Dermis microvascular lymphatic vessel endothelial cell (primary cell): ENCODE results near the gene FOXP4. TPM values are rescaled to one million over a fixed set of nuclear protein-coding genes. Genes with fewer than 3 reads are reported as not detected.

ENCODE experiments used
- DNase-seq, 2 donors: peaks; one replicate each; pipeline versions ENCODE4 v3.0.0 to v3.0.0-alpha.2; 2010; ENCODE audit warnings: low read depth in 2 of 2
- total RNA-seq: library from RNA; depleted of rRNA; stranded (reverse); fragments of >200 nt; gene quantifications from 2 replicates; pipeline ENCODE4 v1.2.1, GENCODE V29; 2014

The FOXP4 gene
- total RNA-seq, 1 donor from 2014 or later = 3.2 TPM

DNA sequence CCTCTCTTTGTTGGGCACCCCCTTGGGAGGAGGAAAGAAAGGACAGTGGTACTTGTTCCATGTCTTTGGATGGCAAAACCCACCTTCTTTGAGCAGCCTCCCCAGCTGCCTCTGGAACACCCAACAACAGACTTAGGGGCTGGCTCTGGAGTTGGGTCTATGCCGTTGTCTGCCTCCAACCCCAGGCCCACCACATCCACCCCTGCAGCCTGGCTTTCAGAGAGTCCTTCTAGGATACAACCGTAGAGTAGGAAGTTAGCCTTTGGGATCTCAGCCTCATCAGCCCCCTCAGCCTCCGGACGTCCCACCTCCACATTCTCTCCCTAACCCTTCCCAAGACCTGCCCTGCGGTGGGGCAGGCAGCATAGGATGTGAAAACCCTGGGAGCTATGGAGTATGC, 36.4 kb downstream of the FOXP4 start:
- DNase-seq = no peak

DNA sequence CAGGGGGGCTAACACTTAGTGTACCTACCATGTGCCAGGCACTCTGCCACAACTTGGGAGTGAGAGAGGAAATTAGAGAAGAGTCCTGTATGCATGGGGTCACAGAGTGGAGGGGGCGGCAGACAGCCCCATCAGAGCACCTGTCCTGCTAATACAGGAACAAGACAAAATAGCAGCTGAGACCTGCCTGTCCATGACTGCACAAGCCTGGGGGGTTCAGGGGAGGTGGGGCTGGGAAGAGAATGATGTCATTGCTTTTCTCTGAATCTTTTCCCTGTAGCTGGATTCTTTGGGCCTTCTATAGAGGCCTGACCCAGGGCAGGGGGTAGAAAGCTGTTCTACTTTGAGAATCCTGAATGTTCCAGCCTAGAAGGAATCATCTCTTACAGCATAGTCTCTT, 37.4 kb downstream of the FOXP4 start:
- no peak for DNase-seq

DNA sequence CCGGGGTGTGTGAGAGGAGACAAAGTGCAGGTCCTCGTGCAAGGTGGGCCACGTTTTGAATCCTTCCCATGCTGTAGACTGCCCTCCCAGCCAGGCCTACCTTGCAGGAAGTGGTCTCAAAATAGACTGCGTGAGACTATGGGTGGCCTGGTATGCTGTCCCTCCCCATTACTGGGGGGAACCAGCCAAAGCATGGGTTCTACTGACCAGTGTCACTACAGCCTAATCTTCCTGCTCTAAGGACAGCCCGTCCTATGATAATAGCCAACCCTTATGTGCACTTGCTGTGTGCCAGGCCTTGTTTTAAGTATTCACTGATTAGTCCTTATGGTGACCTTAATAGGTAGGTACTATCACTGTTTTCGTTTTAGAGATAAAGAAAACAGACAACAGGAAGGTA, 38.0 kb downstream of the FOXP4 start:
- DNase-seq = no peak

DNA sequence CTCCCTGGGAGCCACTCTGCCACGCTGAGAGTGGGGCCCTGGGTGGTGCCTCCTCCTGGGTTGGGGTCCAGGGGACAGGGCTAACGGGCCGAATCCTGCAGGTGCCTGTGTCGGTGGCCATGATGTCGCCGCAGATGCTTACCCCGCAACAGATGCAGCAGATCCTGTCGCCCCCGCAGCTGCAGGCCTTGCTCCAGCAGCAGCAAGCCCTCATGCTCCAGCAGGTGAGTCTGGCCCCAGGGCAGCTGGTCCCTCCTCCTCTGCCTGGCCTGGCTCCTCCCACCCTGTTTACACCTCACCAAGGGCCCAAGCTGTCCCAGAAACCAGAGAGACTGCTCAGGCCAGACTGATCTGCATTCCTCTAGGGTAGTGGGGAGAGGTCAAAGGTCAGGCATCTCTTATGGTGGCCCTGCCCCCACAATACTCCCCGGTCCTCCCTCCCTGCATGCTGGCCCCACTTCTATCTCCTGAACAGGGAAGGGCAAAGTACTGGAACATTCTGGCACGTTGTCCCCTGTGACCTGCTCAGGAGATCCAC, 38.6 kb downstream of the FOXP4 start:
- no peak for DNase-seq

DNA sequence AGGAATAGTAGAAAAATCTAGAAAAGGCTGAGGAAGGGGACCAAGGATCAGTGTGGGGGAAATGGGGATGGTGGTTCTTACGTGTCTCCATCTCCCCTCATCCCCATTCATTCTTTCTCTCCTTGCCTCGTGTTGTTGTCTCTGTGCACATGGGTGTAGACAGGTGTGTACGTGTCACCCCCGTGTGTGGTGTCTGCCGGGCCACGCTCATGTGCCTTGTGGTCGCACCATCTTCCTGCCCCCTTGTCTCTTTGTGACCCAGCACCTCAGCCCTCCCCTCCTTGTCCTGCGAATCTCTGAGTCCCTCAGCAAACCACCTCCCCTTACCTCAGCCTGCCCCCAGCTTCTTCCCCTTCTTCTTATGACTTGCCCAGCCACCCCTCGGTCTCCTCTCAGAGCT, 39.4 kb downstream of the FOXP4 start:
- DNase-seq = no peak

DNA sequence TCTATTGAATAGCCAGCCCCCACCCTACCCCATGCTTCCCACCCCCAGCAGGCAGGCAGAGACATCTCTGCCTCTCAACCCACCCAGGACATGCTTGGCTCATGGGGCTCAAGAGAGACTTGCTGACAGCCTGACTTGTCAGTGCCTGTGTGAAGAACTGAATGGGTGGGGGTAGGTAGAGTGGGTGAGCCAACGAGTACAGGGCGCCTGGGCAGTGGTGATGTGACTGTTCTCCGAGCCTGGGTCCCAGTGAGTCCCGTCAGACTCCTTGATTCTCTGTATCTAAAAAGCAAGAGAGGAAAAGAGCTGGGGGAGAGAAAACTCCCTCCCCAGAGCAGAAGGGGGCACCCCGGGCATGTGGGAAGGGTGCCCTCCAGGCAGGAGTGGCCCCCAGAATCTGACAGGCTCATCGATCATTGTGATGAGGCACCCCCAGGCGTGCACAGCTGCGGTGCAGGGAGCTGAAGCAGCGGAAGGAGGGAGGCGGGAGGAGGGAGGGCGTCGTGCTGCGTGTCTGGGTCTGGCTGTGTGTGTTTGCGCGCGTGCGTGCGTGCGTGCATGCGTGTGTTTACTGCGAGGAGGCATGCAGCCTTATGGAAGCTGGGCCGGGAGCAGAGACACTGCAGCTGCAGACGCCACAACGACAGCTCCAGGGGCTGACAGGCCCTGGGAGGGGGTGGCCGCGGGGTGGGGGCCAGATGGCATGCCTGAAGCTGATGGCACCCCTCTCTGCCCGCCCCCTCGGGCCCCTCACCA, 40.2 kb downstream of the FOXP4 start:
- DNase-seq = no peak

DNA sequence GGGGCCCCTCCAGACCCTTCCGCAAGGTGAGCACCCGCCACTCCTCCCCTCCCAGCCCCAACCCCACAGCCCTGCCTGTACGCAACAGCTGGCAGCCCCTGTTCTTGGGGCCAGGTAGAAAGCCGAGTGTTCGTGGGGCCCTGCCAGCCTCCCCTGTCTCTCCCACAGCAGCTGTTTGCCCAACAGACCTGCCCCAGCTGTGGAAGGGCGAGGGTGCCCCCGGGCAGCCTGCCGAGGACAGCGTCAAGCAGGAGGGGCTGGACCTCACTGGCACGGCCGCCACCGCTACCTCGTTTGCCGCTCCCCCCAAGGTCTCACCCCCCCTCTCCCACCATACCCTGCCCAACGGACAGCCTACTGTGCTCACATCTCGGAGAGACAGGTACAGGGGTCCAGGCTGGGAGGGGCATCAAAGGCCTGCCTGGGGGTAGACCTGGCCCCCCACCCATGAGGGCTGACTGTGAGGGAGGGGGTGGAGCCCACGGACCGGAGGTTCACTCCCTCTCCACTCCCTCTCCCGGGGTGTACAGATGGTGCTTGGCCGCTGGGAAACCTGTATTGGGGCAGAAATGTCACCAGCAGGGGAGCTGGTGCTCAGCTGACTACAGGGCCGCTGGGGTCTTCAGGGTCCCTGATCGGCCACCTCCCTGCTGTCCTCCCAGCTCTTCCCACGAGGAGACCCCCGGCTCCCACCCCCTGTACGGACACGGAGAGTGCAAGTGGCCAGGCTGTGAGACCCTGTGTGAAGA, 41.1 kb downstream of the FOXP4 start:
- no peak for DNase-seq

DNA sequence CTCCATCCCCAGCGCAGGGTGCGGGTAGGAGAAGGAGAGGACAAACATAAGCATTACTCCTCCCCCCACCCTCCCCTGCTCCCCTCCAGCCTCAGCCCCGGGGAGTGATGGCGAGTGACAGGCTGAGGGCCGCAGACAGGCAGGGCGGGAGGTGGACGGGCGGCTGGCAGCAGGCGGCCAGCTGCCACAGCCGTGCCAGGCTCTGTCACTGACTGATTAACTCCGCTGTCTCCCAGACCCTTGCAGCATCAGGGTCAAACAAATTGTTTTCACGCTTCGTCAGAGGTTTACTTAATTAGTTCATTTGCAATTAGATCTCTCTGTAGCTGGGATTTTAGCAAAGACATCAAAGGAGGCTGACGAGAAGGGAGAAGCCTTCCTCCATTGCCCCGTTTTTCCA, 41.9 kb downstream of the FOXP4 start:
- DNase-seq = no peak

DNA sequence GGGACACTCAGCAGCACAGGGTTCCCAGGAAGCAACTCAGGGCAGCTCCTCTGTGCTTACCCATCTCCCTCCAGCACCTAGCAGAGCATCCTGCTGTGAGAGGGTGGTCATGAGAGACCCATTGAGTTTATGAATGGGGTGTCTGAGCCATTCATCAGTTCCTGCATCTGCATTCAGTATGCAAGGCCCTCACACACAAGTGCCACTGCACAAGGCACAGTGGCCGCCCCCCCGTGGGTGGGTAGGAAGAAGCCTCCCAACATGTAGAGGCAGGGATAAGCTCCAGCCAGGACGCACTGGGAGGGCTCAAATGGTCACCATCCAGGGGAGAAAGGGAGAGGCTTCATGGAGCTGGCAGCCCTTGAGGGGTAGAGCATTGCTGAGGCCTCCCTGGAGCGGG, 43.0 kb downstream of the FOXP4 start:
- DNase-seq = no peak

DNA sequence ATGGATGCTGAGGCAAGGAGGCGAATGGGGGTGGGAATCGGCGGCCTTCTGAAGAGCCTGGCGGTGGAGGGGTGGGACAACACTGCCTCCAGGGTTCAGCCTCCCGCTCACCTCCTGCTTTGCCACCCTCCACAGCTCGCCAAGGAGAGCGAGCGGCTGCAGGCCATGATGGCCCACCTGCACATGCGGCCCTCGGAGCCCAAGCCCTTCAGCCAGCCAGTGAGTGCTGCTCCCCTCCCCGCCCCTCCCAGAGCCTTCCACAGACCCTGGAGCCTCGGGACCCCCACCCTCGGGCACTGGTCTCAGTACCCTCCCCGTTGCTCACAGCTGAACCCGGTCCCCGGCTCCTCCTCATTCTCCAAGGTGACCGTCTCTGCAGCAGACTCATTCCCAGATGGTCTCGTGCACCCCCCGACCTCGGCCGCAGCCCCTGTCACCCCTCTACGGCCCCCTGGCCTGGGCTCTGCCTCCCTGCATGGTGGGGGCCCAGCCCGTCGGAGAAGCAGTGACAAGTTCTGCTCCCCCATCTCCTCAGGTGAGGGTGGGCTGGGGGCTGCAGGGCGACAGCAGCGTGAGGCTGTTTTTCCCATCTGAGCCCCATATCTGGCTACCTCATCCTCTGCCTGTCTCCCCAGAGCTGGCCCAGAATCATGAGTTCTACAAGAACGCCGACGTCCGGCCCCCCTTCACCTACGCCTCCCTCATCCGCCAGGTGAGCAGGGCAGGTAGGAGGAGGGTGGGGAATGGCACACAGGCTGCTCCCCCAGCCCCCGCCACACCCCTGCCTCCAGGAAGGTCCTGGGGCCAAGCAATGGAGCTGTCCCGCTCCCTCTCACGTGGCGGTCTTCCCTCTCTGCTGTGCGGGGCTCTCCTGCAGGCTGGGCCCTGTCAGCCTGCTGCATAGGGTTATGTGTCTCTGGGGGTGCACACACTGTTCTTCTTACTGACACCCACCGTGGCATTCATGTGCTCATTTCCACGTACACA, 43.7 kb downstream of the FOXP4 start:
- DNase-seq = no peak

DNA sequence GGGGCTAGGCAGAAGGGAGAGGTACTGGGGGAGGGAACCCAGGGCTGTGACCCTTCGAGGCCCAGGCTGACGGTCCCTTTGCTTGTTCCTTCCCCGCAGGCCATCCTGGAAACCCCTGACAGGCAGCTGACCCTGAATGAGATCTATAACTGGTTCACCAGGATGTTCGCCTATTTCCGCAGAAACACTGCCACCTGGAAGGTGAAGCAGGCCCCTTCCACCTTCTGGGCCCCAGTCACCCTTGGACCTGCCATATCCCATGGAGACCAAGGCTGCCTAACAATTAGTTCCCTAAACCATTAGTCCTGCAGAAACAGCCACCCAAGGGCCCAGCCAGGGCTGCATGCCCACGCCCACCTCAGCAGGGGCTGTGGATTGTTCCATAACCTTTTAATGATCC, 44.9 kb downstream of the FOXP4 start:
- DNase-seq = no peak

DNA sequence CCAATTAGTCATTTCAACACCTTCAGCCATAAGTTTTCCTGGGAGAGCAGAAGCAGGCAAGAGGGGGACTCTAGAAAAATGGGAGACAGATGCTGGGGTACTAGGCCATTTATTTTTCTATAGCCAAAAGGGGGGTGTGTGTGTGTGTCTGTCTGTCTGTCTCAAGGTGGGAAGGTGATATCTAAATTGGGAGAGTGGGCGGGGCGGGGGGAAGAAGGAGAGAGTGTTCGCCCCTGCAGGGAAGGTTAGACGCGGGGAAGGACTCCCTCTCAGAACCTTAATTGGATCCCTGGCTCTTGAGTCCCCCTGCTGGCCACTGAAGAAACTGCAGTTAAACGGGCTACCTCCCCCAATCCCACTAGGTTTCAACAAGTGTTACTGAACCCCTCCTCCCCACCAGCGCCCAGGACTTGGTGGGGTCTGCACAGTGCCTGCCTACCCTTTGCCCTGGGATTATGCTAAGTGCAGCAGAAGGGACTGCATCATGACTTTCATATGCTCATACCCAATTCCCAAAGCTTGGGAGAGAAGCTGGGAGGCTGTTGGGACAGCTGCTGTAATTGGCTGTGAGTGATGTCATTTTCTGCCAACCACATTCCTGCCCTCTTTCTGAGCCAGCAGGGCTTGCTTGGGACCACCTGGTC, 45.8 kb downstream of the FOXP4 start:
- peak; percentile 40 to 60 for DNase-seq

DNA sequence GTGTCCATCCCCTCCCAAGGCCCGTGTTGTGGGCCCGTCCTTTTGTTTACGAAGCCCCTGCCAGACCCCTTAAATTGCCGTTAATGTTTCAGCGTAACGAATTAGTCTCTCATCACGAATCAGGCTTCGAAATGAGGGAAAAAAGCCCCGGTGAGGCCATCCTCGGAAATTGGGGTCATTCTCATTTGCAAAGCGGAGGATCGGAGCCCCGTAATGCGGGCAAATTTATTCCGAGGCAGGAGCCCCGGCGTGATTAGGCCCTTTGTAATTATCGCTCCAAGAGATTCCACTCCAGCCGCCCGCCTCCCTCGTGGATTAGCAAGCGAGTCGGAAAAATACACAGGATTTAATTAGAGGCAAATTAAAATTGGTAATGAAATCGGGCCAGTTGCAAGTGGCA, 47.2 kb downstream of the FOXP4 start:
- no peak for DNase-seq

DNA sequence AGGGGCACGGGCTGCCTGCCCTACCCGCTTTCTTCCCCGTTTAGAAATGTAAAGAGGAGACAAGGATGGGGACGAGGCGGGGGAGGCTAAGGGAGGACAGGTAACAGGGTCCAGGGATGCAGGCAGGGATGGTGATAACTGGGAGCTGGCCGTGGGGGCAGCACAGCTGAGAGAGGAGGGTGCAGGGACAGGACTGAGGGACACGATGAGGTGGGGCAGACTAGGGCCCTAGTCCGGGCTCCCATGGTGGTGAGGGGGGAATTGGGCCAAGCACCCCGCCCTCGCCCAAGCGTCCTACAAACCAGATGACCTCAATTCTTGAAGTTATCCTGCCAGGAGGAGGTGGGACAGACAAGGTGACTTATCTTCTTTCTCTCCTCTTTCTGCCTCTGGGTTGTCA, 47.7 kb downstream of the FOXP4 start:
- no peak for DNase-seq

DNA sequence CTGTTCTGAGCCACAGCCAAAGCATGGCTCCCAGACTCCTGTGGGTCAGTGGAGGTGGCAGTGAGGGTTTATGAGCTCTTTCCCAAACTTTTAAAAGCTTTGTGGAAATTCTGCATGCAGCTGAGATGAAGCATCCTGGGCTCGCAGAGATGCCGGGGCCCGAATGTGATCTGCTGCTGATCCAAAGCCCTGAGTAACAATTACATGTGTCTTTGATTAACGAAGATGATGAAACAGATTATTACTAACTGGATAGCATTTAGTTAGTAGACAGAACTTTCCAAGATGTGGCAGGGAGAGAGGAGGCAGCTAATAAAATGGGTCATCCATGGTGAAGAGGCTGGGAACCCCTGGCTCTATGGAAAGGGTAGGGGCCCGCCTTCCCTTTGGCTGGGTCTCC, 48.1 kb downstream of the FOXP4 start:
- DNase-seq = no peak

DNA sequence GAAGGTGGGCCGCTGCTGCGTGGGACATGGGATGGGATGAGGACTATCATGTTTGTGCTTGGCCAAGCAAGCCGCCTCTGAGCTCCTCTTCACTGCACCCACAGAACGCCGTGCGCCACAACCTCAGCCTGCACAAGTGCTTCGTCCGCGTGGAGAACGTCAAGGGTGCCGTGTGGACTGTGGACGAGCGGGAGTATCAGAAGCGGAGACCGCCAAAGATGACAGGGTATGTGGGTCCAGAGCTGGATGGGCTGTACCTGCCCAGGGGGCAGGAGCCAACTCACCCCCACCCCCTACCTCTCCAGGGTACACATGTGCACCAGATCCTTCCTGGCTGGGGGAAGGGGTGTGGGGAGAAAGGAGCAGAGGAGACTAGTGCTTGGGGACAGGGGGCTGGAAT, 48.6 kb downstream of the FOXP4 start:
- DNase-seq = no peak

DNA sequence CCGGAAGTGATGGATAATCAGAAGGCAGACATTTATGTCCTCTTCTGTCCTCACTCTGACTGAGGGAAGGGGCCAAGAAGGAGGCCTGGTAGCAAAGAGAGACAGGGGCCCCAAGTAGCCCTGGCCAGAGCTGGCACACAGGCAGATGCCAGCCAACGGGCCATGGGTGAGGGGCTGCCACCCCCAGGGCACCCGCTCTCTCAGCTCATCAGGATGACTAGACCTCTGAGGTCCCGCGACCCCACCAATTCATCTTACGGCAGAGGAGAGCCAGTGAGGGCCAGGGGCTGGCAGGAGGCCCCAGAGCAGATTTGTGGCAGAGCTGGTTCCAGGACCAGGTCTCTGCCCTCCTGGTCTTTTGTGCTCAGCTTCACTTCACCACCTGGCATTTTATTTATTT, 49.0 kb downstream of the FOXP4 start:
- DNase-seq = no peak

DNA sequence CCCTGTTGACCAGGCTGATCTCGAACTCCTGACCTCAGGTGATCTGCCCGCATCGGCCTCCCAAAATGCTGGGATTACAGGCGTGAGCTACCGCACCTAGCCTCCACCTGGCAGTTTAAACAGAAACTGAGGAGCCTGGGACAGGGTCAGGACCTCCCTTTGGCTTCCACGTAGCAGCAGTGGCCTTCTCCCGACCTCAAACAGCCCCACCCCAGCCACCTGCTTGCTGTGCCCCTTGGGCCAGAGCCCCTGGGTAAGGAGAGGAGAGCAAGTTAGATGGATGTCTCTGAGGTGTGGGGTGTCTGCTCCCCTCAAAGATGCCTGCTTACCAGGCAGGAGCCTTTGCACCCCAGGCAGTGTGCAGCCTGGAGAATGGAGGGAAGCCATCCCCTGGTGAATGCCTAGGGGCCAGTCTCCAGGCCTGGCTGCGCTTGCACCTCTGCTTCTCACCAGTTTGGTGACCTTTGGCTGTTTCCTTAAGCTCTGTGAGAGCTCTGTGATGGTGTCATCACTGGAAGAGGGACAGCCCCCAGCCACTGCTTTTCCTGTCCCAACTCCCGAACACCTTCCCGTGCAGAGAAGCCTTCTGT, 50.0 kb downstream of the FOXP4 start:
- no peak for DNase-seq

DNA sequence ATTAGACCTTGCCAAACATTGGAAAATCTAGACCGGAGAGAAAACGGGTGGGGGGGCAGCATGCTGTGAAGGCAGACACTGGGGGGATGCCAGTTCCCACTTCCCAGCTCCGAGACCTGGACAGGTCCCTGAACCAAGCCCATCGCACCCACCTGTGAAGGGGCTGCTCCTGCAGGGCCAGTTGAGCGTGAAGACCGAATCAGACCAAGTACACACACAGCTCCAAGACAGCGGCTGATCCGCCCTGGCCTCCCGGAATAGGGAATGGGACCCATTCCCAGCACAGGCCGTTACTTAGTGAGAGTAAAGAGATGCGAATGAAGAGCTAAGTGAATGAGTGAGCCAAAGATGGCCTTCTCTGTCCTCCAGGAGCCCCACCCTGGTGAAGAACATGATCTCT, 50.6 kb downstream of the FOXP4 start:
- DNase-seq = no peak

DNA sequence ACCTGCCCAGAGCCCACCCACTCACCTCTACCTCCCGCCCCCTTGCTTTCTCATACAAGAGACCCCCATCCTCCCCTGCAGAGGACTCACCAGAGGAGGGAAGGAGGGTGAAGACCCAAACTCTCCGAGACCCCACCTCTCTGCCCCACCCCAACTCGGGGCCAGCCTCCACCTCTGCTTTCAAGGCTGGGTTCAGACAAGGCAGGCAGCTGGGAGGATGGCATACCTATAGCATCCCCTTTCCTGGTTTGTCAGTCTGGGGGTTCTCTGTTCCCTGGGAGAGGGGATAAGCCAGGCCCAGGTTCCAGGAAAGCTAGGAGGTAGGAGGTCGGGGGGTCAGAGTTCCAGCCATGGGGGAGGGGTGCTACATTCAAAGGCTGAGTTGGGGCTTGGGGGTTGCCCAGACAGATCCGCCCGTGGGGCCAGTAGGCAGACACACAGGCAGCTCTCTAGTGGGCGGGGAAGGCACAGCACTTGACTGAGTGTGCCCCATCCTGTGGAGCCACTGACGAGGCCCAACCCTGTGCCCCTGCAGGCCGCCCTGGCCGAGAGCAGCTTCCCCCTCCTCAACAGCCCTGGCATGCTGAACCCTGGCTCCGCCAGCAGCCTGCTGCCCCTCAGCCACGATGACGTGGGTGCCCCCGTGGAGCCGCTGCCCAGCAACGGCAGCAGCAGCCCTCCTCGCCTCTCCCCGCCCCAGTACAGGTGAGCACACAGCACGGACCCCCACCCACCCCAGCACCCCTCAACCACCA, 51.2 kb downstream of the FOXP4 start:
- DNase-seq = no peak
